ENCODE data around the gene HLA-DMA. TPM values are rescaled to one million over a fixed set of nuclear protein-coding genes. Genes with fewer than 3 reads are reported as not detected.

Gene HLA-DMA
- total RNA-seq, 1 experiment from 2014 or later, result 1.9 TPM

DNA sequence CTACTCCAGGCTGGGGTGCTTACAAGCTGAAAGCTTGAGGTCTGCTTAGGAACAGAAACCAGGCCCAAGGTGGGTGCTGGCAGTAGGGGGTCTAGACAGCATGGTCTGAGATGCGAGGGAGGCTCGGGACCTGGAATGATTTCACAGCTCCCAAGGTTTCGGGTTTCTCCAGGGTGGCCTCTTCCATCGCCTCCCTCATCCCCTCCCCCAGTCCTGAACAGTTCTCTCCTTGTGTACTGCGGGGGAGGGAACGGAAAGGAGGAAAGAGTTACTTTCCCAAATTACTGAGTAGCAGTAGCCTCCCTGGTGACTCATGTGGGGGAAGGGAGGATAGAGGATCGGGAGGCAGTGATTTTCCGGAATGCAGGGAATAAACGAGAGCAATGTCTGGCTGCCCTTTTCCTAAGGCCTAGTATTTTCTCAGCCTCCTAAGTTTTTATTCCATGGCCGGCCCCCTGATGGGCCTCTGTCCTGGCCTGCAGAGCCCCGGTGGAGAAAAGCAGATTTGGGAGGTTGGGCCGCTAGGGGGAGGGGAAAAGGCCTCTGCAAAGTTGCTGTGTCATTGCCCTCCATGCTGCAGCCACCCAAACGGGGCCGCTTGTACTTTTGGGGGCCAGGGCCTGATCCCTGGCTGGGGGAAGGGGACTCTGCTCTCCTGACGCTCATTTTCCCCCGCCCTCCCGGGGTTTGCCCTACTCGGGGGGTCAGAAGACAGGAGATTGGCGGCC lies 17.0 kb upstream of the HLA-DMA start:
- H3K4me3 ChIP-seq (ENCODE audit: insufficient read depth, low read depth, low read length), result peak overlapping the region; percentile 97
- no peaks in the 10 kb centered on the region for H3K27me3 ChIP-seq (ENCODE audit: control insufficient read depth, insufficient read depth, low read length)
- peaks cover 22% of the 10 kb centered on the region for H3K36me3 ChIP-seq (replicated peaks; ENCODE audit: control insufficient read depth, insufficient read depth, low read length)
- peak; percentile 69 for DNase-seq

- Histone ChIP-seq H3K36me3 (replicated peaks; ENCODE audit: control insufficient read depth, insufficient read depth, low read length) (peaks cover 15% of the 10 kb centered on the region), H3K27me3 (ENCODE audit: control insufficient read depth, insufficient read depth, low read length) (no peaks in the 10 kb centered on the region), H3K4me3 (ENCODE audit: insufficient read depth, low read depth, low read length) (peak overlapping the region; percentile 97)
- peak; percentile 83 for DNase-seq
Observed at GRCh38 chr6:32968867-32969684, 16.2 kb upstream of the HLA-DMA start.

- Histone ChIP-seq H3K27me3 (ENCODE audit: control insufficient read depth, insufficient read depth, low read length) (no peaks in the 10 kb centered on the region), H3K36me3 (replicated peaks; ENCODE audit: control insufficient read depth, insufficient read depth, low read length) (peaks cover 9% of the 10 kb centered on the region), H3K4me3 (ENCODE audit: insufficient read depth, low read depth, low read length) (peak within 1 kb of the TSS; percentile 97)
- peak; percentile 94 for DNase-seq
Observed at GRCh38 chr6:32968093-32968866, 15.4 kb upstream of the HLA-DMA start, which contains the start of gene BRD2. BRD2 (plus strand) TSS chr6:32968594; CDS start chr6:32972899, 4,305 bp downstream.

DNA sequence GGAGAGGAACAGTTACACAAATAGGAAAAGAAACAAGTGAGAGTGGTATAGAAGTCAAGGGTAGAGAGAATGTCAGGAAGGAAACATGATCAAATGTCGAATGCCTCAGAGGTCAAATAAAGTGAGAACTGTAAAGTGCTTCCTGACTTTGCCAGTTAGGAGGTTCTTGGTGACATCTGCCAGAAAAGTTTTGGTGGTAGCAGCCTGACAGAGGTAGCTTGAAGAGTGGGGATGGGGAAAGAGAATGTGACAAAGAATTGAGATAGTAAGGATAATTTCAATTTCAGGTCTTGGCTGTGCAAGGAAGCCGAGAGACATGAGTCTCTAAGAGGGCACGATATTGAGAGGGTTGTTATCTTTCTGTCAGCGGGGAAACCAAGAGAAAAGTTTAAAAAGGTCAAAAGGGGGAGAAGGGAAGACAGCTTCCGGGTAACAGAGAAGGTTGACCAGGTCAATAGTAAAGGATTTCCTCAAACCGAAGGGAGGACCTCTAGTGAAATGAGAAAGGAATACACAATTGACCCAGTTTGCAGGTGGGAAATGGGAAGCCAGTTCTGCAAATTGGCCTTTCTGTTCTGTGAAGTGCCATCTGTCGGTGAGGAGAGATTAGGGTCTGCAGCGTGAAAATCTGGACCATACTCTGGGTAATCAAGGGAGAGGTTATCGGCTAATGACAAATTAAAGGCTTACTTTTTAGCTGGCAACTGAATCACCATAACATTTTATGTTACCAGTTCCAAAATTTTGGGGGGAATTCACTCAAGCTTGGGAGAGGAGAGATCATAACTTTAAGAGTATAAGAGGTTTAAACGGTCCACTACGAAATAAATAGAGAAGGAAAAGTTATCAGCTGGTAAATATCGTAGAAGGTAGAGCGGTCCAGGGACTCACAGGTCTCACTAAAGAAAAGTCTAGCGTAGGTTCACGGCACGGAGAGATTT lies 14.5 kb upstream of the HLA-DMA start:
- H3K27me3 ChIP-seq (ENCODE audit: control insufficient read depth, insufficient read depth, low read length), result no peaks in the 10 kb centered on the region
- DNase-seq, result no peak
- peaks cover 3% of the 10 kb centered on the region for H3K36me3 ChIP-seq (replicated peaks; ENCODE audit: control insufficient read depth, insufficient read depth, low read length)
- peak overlapping the region; percentile 97 for H3K4me3 ChIP-seq (ENCODE audit: insufficient read depth, low read depth, low read length)

DNA sequence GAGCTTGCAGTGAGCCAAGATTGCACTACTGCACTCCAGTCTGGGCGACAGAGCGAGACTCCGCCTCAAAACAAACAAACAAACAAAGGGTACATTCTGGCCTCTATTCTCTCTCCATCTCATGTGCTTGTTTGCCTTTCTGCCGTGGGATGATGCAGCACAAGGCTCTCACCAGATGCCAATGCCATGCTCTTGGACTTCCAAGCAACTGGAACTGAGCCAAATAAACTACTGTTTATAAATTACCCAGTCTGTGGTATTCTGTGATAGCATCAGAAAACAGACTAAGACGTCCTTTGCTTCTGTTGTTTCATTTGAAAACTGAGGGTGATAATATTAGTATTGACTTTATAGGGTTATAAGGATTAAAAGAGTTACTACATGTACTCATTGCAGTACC lies 11.9 kb upstream of the HLA-DMA start:
- H3K27me3 ChIP-seq (ENCODE audit: control insufficient read depth, insufficient read depth, low read length), result no peaks in the 10 kb centered on the region
- no peak overlapping the region for H3K4me3 ChIP-seq (ENCODE audit: insufficient read depth, low read depth, low read length)
- DNase-seq, result no peak
- no peaks in the 10 kb centered on the region for H3K36me3 ChIP-seq (replicated peaks; ENCODE audit: control insufficient read depth, insufficient read depth, low read length)

DNA sequence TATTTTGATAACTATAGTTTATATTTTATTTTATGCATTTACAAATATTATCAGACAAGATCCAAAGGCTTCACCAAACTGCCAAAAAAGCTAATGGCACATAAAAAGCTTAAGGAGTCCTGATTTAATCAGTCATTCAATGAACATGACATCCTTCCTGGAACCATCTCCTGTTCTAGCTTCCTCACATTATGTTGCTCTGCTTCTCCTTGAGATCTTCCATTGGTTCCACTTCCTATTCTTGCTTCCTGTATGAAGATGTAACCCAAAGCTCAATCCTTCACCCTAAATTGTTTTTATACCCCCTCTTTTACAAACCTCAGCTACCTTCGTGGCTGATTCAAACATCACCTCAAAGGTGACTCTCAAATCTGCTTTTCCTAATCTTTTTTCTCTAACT lies 11.0 kb upstream of the HLA-DMA start:
- no peak overlapping the region for H3K4me3 ChIP-seq (ENCODE audit: insufficient read depth, low read depth, low read length)
- no peaks in the 10 kb centered on the region for H3K27me3 ChIP-seq (ENCODE audit: control insufficient read depth, insufficient read depth, low read length)
- no peaks in the 10 kb centered on the region for H3K36me3 ChIP-seq (replicated peaks; ENCODE audit: control insufficient read depth, insufficient read depth, low read length)
- DNase-seq, result no peak

- DNase-seq, result no peak
- H3K4me3 ChIP-seq (ENCODE audit: insufficient read depth, low read depth, low read length), result no peak overlapping the region
- H3K36me3 ChIP-seq (replicated peaks; ENCODE audit: control insufficient read depth, insufficient read depth, low read length), result no peaks in the 10 kb centered on the region
- H3K27me3 ChIP-seq (ENCODE audit: control insufficient read depth, insufficient read depth, low read length), result no peaks in the 10 kb centered on the region
Observed at GRCh38 chr6:32962213-32962826, 9.4 kb upstream of the HLA-DMA start.

- H3K27me3 ChIP-seq (ENCODE audit: control insufficient read depth, insufficient read depth, low read length), result no peaks in the 10 kb centered on the region
- H3K4me3 ChIP-seq (ENCODE audit: insufficient read depth, low read depth, low read length), result no peak overlapping the region
- no peaks in the 10 kb centered on the region for H3K36me3 ChIP-seq (replicated peaks; ENCODE audit: control insufficient read depth, insufficient read depth, low read length)
- DNase-seq, result no peak
Observed at GRCh38 chr6:32960563-32960962, 7.7 kb upstream of the HLA-DMA start.

- no peaks in the 10 kb centered on the region for H3K27me3 ChIP-seq (ENCODE audit: control insufficient read depth, insufficient read depth, low read length)
- DNase-seq, result no peak
- H3K36me3 ChIP-seq (replicated peaks; ENCODE audit: control insufficient read depth, insufficient read depth, low read length), result no peaks in the 10 kb centered on the region
- H3K4me3 ChIP-seq (ENCODE audit: insufficient read depth, low read depth, low read length), result no peak overlapping the region
Observed at GRCh38 chr6:32956176-32956575, 3.3 kb upstream of the HLA-DMA start.

- no peaks in the 10 kb centered on the region for H3K27me3 ChIP-seq (ENCODE audit: control insufficient read depth, insufficient read depth, low read length)
- peak; percentile 39 for DNase-seq
Observed at GRCh38 chr6:32954986-32955802, 2.3 kb upstream of the HLA-DMA start.

DNA sequence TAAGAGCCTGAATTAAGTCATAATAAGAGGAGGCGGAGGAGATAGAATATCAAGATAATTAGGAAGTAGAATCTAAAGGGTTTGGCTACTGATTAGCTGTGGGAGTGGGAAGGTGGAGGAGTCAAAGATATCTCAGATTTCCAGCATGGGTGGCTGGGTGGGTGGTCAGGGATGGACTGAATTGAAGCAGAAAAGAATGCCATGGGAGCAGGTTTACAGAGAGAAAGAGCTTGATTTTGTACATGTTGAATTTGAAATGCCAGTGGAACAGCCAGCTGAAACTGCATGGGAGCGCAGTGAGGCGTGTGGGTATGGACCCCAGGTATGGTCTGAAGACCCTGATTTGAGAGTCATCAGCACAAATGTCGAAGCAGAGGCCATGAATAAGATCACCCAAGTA lies 1.4 kb upstream of the HLA-DMA start:
- no peak for DNase-seq
- Histone ChIP-seq H3K36me3 (replicated peaks; ENCODE audit: control insufficient read depth, insufficient read depth, low read length) (no peaks in the 10 kb centered on the region), H3K27me3 (ENCODE audit: control insufficient read depth, insufficient read depth, low read length) (no peaks in the 10 kb centered on the region), H3K4me3 (ENCODE audit: insufficient read depth, low read depth, low read length) (no peak overlapping the region)

More at GRCh38 chr6:32954986-32955802, 2.3 kb upstream of the HLA-DMA start:
- Histone ChIP-seq H3K36me3 (replicated peaks; ENCODE audit: control insufficient read depth, insufficient read depth, low read length) (no peaks in the 10 kb centered on the region), H3K4me3 (ENCODE audit: insufficient read depth, low read depth, low read length) (no peak overlapping the region)

DNA sequence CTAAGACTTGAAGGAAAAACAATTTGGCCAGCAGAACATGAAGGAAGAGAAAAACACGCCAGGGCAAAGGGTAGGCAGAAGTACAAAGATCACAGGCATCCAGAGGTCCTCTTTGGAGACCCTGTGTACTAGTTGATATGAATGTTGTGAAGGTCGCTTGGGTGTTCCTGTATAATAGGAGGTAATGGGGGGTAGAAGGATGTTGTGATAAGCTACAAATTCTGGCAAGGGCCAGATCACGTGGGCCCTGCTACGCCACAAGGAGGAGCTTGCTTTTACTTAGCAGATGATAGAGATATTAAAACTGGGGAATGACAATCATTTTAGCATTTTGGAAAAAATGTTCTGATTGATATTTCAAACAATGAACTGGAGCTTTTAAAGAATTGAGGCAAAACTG lies 878 bp upstream of the HLA-DMA start:
- DNase-seq, result no peak
- Histone ChIP-seq H3K4me3 (ENCODE audit: insufficient read depth, low read depth, low read length) (no peak overlapping the region), H3K36me3 (replicated peaks; ENCODE audit: control insufficient read depth, insufficient read depth, low read length) (no peaks in the 10 kb centered on the region), H3K27me3 (ENCODE audit: control insufficient read depth, insufficient read depth, low read length) (no peaks in the 10 kb centered on the region)

DNA sequence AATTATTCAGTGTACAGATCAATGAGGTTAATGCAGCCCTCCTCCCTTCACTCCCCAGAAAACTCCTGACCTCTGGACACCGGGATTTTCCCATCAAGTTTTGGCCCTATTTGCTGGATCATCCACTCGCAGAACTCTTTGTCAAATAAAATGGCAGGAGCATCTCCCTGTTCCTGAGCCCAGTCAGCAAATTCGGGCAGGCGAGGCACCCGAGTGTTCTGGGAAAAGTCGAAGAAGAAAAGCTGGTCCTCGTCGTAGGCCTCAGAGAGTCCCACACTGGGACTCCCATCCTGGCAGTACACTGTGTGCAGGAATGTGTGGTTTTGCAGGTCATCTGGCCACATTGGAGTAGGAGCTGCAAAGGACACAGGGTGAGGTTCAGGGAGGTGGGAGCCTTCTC lies 2.4 kb downstream of the HLA-DMA start:
- Histone ChIP-seq H3K36me3 (replicated peaks; ENCODE audit: control insufficient read depth, insufficient read depth, low read length) (no peaks in the 10 kb centered on the region), H3K4me3 (ENCODE audit: insufficient read depth, low read depth, low read length) (no peak overlapping the region), H3K27me3 (ENCODE audit: control insufficient read depth, insufficient read depth, low read length) (no peaks in the 10 kb centered on the region)
- DNase-seq, result no peak

All from H7 (cell line).